ENCODE measurements around the gene PPT2.
"Not testable (repeated sequence)": the region's sequence is repeated elsewhere in the genome, so short reads cannot be mapped to it uniquely, and the experiment has no call there.

PPT2 gene

GRCh38 chr6:32137454-32137853, 16.5 kb upstream of the PPT2 start:
- Histone ChIP-seq H3K4me3 (replicated peaks; ENCODE audit: insufficient read depth, low read length) (no peak overlapping the region), H3K27me3 (ENCODE audit: insufficient read depth, poor library complexity, severe bottlenecking) (no peaks in the 10 kb centered on the region), H3K27ac (replicated peaks) (no peak overlapping the region)
- DNase-seq (ENCODE audit: low read depth in 1 of 2, low spot score in 1 of 2): no peak
- no peak for TF ChIP-seq SPI1 (IDR thresholded peaks at IDR 0.05; ENCODE audit: borderline replicate concordance, low read depth)
- TF ChIP-seq GABPA (IDR thresholded peaks at IDR 0.05; ENCODE audit: low read depth): no peak
- TF ChIP-seq POLR2AphosphoS5 (IDR thresholded peaks at IDR 0.05; ENCODE audit: low read depth): no peak
- TF ChIP-seq REST (IDR thresholded peaks at IDR 0.05; ENCODE audit: insufficient replicate concordance, low read depth): no peak
- TF ChIP-seq CTCF (IDR thresholded peaks at IDR 0.05; ENCODE audit: insufficient read depth, low read length): no peak

GRCh38 chr6:32139590-32139989, 14.4 kb upstream of the PPT2 start:
- H3K27me3 ChIP-seq (ENCODE audit: insufficient read depth, poor library complexity, severe bottlenecking): no peaks in the 10 kb centered on the region
- no peak overlapping the region for H3K27ac ChIP-seq (replicated peaks)
- no peak overlapping the region for H3K4me3 ChIP-seq (replicated peaks; ENCODE audit: insufficient read depth, low read length)
- DNase-seq (ENCODE audit: low read depth in 1 of 2, low spot score in 1 of 2): no peak
- TF ChIP-seq GABPA (IDR thresholded peaks at IDR 0.05; ENCODE audit: low read depth): no peak

GRCh38 chr6:32140420-32141046, 13.4 kb upstream of the PPT2 start:
- no peaks in the 10 kb centered on the region for H3K27me3 ChIP-seq (ENCODE audit: insufficient read depth, poor library complexity, severe bottlenecking)
- TF ChIP-seq CTCF (IDR thresholded peaks at IDR 0.05; ENCODE audit: insufficient read depth, low read length): no peak
- TF ChIP-seq SPI1 (IDR thresholded peaks at IDR 0.05; ENCODE audit: borderline replicate concordance, low read depth): no peak
- no peak for TF ChIP-seq POLR2AphosphoS5 (IDR thresholded peaks at IDR 0.05; ENCODE audit: low read depth)
- no peak for TF ChIP-seq GABPA (IDR thresholded peaks at IDR 0.05; ENCODE audit: low read depth)
- TF ChIP-seq REST (IDR thresholded peaks at IDR 0.05; ENCODE audit: insufficient replicate concordance, low read depth): no peak
- no peak for DNase-seq (ENCODE audit: low read depth in 1 of 2, low spot score in 1 of 2)
- no peak overlapping the region for H3K27ac ChIP-seq (replicated peaks)
- no peak overlapping the region for H3K4me3 ChIP-seq (replicated peaks; ENCODE audit: insufficient read depth, low read length)

GRCh38 chr6:32144238-32144637, 9.7 kb upstream of the PPT2 start:
- DNase-seq (ENCODE audit: low read depth in 1 of 2, low spot score in 1 of 2); H3K4me3 ChIP-seq (replicated peaks; ENCODE audit: insufficient read depth, low read length); H3K27ac ChIP-seq (replicated peaks): not testable (repeated sequence)
- peaks cover 19% of the 10 kb centered on the region for H3K27me3 ChIP-seq (ENCODE audit: insufficient read depth, poor library complexity, severe bottlenecking)

GRCh38 chr6:32146287-32146686, 7.7 kb upstream of the PPT2 start:
- no peak for TF ChIP-seq SPI1 (IDR thresholded peaks at IDR 0.05; ENCODE audit: borderline replicate concordance, low read depth)
- TF ChIP-seq POLR2AphosphoS5 (IDR thresholded peaks at IDR 0.05; ENCODE audit: low read depth): no peak
- TF ChIP-seq REST (IDR thresholded peaks at IDR 0.05; ENCODE audit: insufficient replicate concordance, low read depth): no peak
- TF ChIP-seq GABPA (IDR thresholded peaks at IDR 0.05; ENCODE audit: low read depth): no peak
- no peak for TF ChIP-seq CTCF (IDR thresholded peaks at IDR 0.05; ENCODE audit: insufficient read depth, low read length)
- Histone ChIP-seq H3K27me3 (ENCODE audit: insufficient read depth, poor library complexity, severe bottlenecking) (peaks cover 29% of the 10 kb centered on the region), H3K4me3 (replicated peaks; ENCODE audit: insufficient read depth, low read length) (no peak overlapping the region), H3K27ac (replicated peaks) (no peak overlapping the region)
- no peak for DNase-seq (ENCODE audit: low read depth in 1 of 2, low spot score in 1 of 2)
